HG02870 (cell line): ENCODE measurements around the gene TXNRD2.
"Not testable (repeated sequence)": the region's sequence is repeated elsewhere in the genome, so short reads cannot be mapped to it uniquely, and the experiment has no call there.

Source experiments
- ATAC-seq: cut with Tn5 transposase; IDR thresholded peaks from one replicate; pipeline ENCODE4 v1.9.1; 2021; ENCODE audit warnings: mild to moderate bottlenecking, moderate library complexity; ENCODE audit not compliant: unreplicated experiment

TXNRD2 gene

GRCh38 chr22:19907902-19908301 is 33.7 kb downstream of the TXNRD2 start:
- not testable (repeated sequence) for ATAC-seq

DNA sequence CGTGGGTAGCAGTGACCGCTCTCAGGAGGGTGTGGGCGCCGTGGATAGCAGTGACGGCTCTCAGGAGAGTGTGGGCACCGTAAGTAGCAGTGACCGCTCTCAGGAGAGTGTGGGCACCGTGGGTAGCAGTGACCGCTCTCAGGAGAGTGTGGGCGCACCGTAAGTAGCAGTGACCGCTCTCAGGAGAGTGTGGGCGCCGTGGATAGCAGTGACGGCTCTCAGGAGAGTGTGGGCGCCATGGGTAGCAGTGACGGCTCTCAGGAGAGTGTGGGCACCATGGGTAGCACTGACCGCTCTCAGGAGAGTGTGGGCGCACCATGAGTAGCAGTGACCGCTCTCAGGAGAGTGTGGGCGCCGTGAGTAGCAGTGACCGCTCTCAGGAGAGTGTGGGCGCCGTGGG is 34.8 kb downstream of the TXNRD2 start:
- not testable (repeated sequence) for ATAC-seq

GRCh38 chr22:19905347-19906276 is 36.0 kb downstream of the TXNRD2 start:
- ATAC-seq, result no peak

DNA sequence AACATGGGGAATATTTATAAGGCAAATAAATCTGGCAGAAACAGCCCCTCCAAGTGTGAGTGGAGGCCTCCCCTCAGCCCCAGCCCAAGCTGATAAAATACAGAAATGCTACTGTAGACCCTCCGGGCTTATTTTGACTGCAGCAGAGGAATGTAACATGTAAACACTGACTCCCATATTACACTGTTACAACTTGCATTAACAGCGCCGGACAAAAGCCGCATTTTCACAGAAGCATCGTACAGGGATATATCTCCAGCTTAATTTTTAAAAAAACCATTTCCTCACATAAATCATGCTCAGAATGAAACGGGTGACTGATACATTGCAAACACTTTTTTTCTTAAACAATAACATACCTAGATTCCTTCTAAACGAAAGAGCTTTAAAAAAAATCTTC is 36.7 kb downstream of the TXNRD2 start:
- no peak for ATAC-seq

DNA sequence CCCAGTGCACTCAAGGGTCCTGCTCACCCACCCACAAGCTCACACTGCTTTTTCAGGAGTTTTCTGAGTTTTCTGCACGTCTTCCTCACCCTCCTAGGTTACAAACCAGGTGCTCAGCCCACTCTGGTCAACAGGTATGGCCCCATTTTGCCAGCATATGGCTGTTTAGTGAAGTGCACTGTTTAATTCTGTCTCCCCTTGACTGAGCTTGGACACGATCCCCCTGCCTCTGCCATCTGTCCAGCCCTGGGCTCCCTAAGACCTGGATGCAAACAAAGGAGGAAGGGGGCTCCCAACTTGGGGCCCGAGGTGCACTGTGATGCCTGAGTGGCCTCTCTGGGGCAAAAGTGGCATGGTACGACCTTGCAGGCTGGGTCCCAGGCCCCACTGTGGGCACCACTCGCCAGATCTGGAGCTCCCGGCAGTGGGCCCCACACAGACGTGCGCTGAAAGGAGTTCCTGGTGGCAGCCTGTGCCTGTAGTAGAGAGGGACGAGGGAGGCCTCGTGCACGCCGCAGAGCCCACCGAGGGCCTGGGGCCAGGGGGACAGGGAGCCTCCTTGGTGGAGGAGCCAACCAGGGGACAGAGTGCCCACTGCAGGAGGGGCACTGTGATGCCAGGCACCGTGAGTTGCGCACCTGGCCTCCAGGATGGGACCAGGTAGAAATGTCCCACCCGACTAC is 37.3 kb downstream of the TXNRD2 start:
- ATAC-seq, result no peak

GRCh38 chr22:19903513-19903912 is 38.1 kb downstream of the TXNRD2 start:
- no peak for ATAC-seq

- no peak for ATAC-seq
Measured at GRCh38 chr22:19903031-19903430, 38.6 kb downstream of the TXNRD2 start.

DNA sequence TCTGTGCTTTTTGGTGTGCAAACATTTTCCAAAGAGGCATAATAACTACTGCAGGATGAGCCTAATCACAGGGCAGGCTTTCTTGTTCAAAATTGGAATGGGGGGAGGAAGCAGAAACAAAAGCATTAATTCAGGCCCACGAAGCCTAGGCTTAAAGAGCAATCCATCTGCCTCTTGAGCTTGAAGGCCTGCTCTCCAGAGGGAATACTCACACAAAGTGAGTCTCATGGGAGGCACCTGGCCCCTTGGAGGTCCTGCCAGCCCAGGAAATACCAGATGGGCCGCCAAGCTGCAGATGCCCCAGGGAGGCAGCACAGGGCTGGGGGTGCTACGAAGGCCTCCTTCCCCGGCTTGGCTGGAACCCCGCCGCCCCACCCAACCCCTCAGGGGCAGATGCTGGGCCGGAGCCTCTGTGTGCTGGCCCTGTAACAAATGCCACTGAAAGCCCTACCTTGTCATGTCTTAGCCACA is 39.3 kb downstream of the TXNRD2 start:
- ATAC-seq, result no peak

- ATAC-seq, result no peak
Measured at GRCh38 chr22:19901577-19902244, 39.9 kb downstream of the TXNRD2 start.

DNA sequence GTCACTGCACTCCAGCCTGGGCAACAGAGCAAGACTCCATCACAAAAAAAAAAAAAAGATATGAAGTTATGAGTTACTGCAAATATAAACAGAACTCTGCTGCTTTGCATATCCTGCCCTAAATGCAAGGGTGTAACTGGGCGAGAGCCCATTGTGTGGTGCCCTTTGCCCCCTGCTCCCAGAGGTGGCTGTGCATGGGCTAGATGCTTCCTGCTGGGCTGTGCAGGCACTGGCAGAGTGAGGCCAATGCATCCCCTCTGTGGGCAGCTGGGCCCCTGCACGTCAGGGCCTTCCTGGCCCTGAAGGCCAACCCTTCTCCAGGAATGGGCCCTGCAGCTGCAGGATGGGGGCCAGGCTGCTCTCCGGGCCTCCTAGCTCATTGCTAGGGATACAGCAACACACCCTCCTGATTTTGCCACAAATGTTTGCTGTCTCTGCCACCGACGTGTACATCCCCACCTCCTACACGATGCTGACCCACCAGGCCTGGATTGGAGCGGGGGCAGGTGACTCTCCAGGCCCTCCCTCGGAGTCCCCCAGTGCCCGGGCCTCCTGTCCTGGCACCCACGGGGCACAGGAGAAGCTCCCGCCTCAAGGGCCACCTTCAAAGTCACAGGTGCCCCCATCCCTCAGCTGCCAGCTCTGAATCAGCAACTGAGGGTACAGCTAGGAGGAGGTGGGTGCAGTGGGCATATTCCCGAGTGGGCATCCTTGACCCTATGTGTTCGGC is 40.7 kb downstream of the TXNRD2 start:
- no peak for ATAC-seq

DNA sequence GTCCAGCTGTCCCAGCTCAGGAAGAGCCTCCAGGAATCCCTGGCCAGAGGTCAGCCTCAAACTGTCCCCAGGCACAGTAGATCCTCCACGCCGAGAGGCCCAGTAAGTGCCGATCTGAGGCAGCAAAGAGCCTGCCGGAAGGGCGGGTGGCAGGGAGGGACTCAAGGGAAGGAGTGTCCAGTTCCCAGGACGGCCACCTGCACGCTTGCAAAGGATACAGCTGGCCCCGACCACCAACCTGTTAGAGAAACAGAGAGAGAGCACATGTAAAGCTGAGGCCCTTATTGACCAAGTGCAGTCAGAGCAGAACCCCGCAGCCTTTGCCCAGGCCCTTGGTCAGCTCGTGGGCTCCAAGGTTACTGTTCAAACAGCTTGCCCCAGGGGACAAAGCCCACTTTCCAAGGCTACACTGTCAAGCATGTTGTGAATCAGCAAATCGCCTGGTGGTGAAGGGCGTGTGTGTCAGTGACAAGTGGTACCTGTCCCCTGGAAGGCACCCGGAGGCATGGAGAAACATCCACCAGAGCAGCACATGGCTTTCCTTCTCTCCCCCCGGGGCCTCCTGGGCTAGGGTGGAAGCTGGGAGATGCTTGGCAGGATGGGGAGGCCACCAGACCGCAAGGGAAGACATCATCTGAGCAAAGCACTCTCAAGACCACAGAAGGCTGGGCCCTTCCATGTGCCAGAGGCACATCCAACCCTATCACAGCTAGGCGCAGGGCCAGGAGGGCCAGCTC is 42.6 kb downstream of the TXNRD2 start:
- ATAC-seq, result no peak

- ATAC-seq, result no peak
Measured at GRCh38 chr22:19898145-19898544, 43.5 kb downstream of the TXNRD2 start.

DNA sequence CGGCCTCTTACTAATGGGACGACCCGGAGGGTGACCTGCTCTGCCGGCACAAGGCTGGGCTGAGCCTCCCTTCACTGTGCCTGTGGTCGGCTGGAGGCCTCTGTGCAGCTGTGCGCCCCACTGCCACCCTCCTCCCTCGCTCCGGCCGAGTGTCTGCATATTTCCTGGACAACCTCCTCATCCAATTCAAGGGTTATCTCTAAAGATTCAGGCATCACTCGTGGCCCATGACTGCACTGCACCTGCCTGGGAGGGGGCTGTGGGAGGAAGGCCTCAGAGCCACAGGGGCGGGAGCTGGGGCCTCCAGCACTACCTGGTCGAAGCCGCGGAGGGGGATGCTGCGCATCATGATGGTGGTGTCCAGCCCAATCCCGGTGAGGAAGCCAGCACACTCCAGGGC is 43.9 kb downstream of the TXNRD2 start:
- no peak for ATAC-seq

GRCh38 chr22:19896665-19897355 is 44.8 kb downstream of the TXNRD2 start:
- ATAC-seq, result no peak

GRCh38 chr22:19895160-19895849 is 46.3 kb downstream of the TXNRD2 start:
- no peak for ATAC-seq

GRCh38 chr22:19893363-19893762 is 48.3 kb downstream of the TXNRD2 start:
- ATAC-seq, result no peak

DNA sequence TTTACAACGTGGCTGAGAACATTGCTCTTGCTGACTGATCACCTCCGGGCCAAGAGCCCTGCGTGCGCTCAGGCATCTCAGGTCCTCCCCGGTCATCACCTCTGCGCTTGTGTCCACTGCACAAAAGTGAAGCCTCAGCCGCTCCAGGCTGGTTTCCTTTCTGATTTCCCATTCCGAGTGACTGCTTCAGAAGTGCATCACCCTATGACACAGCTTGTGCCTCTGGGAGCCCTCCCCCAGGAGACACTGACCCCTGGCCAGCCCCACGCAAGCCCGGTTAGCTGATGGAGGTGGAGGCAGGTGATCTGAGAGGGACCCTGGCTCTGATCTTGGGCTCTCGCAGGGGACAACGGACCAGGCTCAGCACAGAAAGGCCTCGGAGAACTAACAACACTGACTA is 48.7 kb downstream of the TXNRD2 start:
- no peak for ATAC-seq

GRCh38 chr22:19892257-19892879 is 49.2 kb downstream of the TXNRD2 start:
- ATAC-seq, result no peak
